Sciatic nerve (tissue), 2 donors: ENCODE data around the gene STUM. TPM values are rescaled to one million over a fixed set of nuclear protein-coding genes. Genes with fewer than 3 reads are reported as not detected.
A peak's percentile ranks its signal among the peaks of the same experiment; 100 is the strongest.
"Not testable (repeated sequence)": the region's sequence is repeated elsewhere in the genome, so short reads cannot be mapped to it uniquely, and the experiment has no call there.

Experiments used
- ATAC-seq: fragments of 200-7000 bp; cut with Tn5 transposase; one replicate; pipeline ENCODE4 v1.9.1; 2020; ENCODE audit warnings: mild to moderate bottlenecking, moderate library complexity
- DNase-seq: peaks from one replicate; pipeline ENCODE4 v3.0.0-alpha.2; 2020; ENCODE audit warnings: low spot score
- intact Hi-C: fragments of 100-400 bp; cut with DNase I; formaldehyde crosslinking; loops from one replicate; pipeline ENCODE4 v1.14.2; 2022
- total RNA-seq: library from RNA; stranded (reverse); fragmentation: NEBNext Ultra II Directional; extraction: Animal tissue kit (Norgen Biotek cat#: 25700); gene quantifications from one replicate; pipeline ENCODE4 v1.2.1, GENCODE V29; 2021
- donor health status: DM: no; HTN: no; CAD: no.
- donor health status: DM: no; HTN: no; CAD: no.

The STUM gene
- total RNA-seq, 1 donor from 2014 or later, result 7.8 TPM

GRCh38 chr1:226597616-226598454, 49.3 kb downstream of the STUM start:
- DNase-seq (peak; percentile 39), ATAC-seq (no peak)
- intact Hi-C loops, result no loop called here

GRCh38 chr1:226598455-226598849, 49.9 kb downstream of the STUM start:
- intact Hi-C loops, result no loop called here
- no peak for ATAC-seq
- DNase-seq, result peak; percentile 33

GRCh38 chr1:226598955-226599354, 50.4 kb downstream of the STUM start:
- ATAC-seq, intact Hi-C loops: not testable (repeated sequence)
- peak; percentile 1 for DNase-seq

GRCh38 chr1:226599636-226600238, 51.2 kb downstream of the STUM start:
- DNase-seq (no peak), ATAC-seq (no peak)
- intact Hi-C loops, result no loop called here

GRCh38 chr1:226600254-226600653, 51.7 kb downstream of the STUM start:
- intact Hi-C loops, result no loop called here
- ATAC-seq, result no peak
- no peak for DNase-seq

- DNase-seq (peak; percentile 57), ATAC-seq (no peak)
- intact Hi-C loops, result no loop called here
These were observed 52.9 kb downstream of the STUM start for GRCh38 chr1:226601456-226601855.

- ATAC-seq, result peak; percentile 90
These were observed 53.8 kb downstream of the STUM start for GRCh38 chr1:226602186-226603021.

GRCh38 chr1:226603022-226603857, 54.7 kb downstream of the STUM start:
- ATAC-seq (peak; percentile 58), DNase-seq (peak; percentile 87)
- intact Hi-C loops, result no loop called here

More at GRCh38 chr1:226602186-226603021, 53.8 kb downstream of the STUM start:
- peak; percentile 85 for DNase-seq
- intact Hi-C loops, result no loop called here

GRCh38 chr1:226603858-226604559, 55.4 kb downstream of the STUM start:
- intact Hi-C loops, result no loop called here
- ATAC-seq (no peak), DNase-seq (peak; percentile 57)

- intact Hi-C loops, result no loop called here
- DNase-seq (peak; percentile 53), ATAC-seq (no peak)
These were observed 56.2 kb downstream of the STUM start for GRCh38 chr1:226604560-226605317.

GRCh38 chr1:226605318-226605950, 56.9 kb downstream of the STUM start:
- ATAC-seq (no peak), DNase-seq (peak; percentile 54)
- intact Hi-C loops, result no loop called here

- DNase-seq (peak; percentile 56), ATAC-seq (no peak)
- intact Hi-C loops, result no loop called here
These were observed 58.0 kb downstream of the STUM start for GRCh38 chr1:226606311-226607267.

- peak; percentile 49 for DNase-seq
- ATAC-seq, result no peak
- intact Hi-C loops, result no loop called here
These were observed 58.7 kb downstream of the STUM start for GRCh38 chr1:226607268-226607660.

- DNase-seq, result no peak
- intact Hi-C loops, result no loop called here
- no peak for ATAC-seq
These were observed 59.3 kb downstream of the STUM start for GRCh38 chr1:226607821-226608220.

- intact Hi-C loops, result no loop called here
- peak; percentile 77 for DNase-seq
- peak; percentile 40 for ATAC-seq
These were observed 60.3 kb downstream of the STUM start for GRCh38 chr1:226608699-226609505.
